H9 (cell line): ENCODE measurements around the gene DES. TPM values are rescaled to one million over a fixed set of nuclear protein-coding genes. Genes with fewer than 3 reads are reported as not detected.
A peak's percentile ranks its signal among the peaks of the same experiment; 100 is the strongest.

Experiments
- DNase-seq: peaks from one replicate; pipeline ENCODE4 v3.0.0-alpha.2; 2017
- H2AFZ ChIP-seq: one replicate; pipeline ENCODE4 v1.6.1; 2013; ENCODE audit warnings: mild to moderate bottlenecking, low read length, control low read depth, moderate library complexity
- H2AK5ac ChIP-seq: 2 replicates; pipeline ENCODE4 v1.6.1; 2013; ENCODE audit warnings: low read length, control low read depth, mixed read lengths; ENCODE audit not compliant: insufficient read length
- H2BK120ac ChIP-seq: one replicate; pipeline ENCODE4 v1.6.1; 2013; ENCODE audit warnings: low read depth, mild to moderate bottlenecking, low read length, control low read depth, inconsistent platforms; ENCODE audit not compliant: poor library complexity, severe bottlenecking
- H2BK12ac ChIP-seq: 2 replicates; pipeline ENCODE4 v1.6.1; 2013; ENCODE audit warnings: low read length, control low read depth, mixed read lengths, low read depth; ENCODE audit not compliant: insufficient read length
- H2BK15ac ChIP-seq: 2 replicates; pipeline ENCODE4 v1.6.1; 2013; ENCODE audit warnings: low read depth, low read length, control low read depth
- H2BK20ac ChIP-seq: one replicate; pipeline ENCODE4 v1.6.1; 2013; ENCODE audit warnings: low read depth, mild to moderate bottlenecking, low read length, control low read depth, inconsistent platforms; ENCODE audit not compliant: poor library complexity, severe bottlenecking
- H2BK5ac ChIP-seq: 2 replicates; pipeline ENCODE4 v1.6.1; 2013; ENCODE audit warnings: low read length, control low read depth, mixed read lengths; ENCODE audit not compliant: insufficient read length
- H3K14ac ChIP-seq: 2 replicates; pipeline ENCODE4 v1.6.1; 2013; ENCODE audit warnings: low read length, control low read depth; ENCODE audit not compliant: insufficient read depth
- H3K18ac ChIP-seq: 2 replicates; pipeline ENCODE4 v1.6.1; 2013; ENCODE audit warnings: low read depth, mild to moderate bottlenecking, mixed read lengths, low read length, control low read depth; ENCODE audit not compliant: insufficient read length
- H3K23ac ChIP-seq: 2 replicates; pipeline ENCODE4 v1.6.1; 2013; ENCODE audit warnings: low read length, control low read depth, mixed read lengths, low read depth; ENCODE audit not compliant: insufficient read length
- H3K23me2 ChIP-seq: 2 replicates; pipeline ENCODE4 v1.6.1; 2013; ENCODE audit warnings: low read depth, mild to moderate bottlenecking, mixed read lengths, low read length, control low read depth; ENCODE audit not compliant: insufficient read length, poor library complexity, severe bottlenecking
- H3K27ac ChIP-seq: 2 replicates; pipeline ENCODE4 v1.5.1; 2013; ENCODE audit warnings: low read length, control low read depth, mixed read lengths, low read depth; ENCODE audit not compliant: insufficient read length
- H3K27me3 ChIP-seq: 2 replicates; pipeline ENCODE4 v1.6.1; 2013; ENCODE audit warnings: low read length, control low read depth, inconsistent platforms; ENCODE audit not compliant: insufficient read depth
- H3K4ac ChIP-seq: 2 replicates; pipeline ENCODE4 v1.6.1; 2013; ENCODE audit warnings: low read depth, mild to moderate bottlenecking, control low read depth, inconsistent platforms, low read length, moderate library complexity
- H3K4me1 ChIP-seq: 2 replicates; pipeline ENCODE4 v1.6.1; 2013; ENCODE audit warnings: low read length, control low read depth, inconsistent platforms; ENCODE audit not compliant: insufficient read depth
- H3K4me2 ChIP-seq: 2 replicates; pipeline ENCODE4 v1.6.1; 2013; ENCODE audit warnings: low read length, control low read depth, mixed read lengths; ENCODE audit not compliant: insufficient read length, insufficient read depth
- H3K56ac ChIP-seq: 2 replicates; pipeline ENCODE4 v1.6.1; 2013; ENCODE audit warnings: low read depth, mild to moderate bottlenecking, mixed read lengths, low read length, control low read depth; ENCODE audit not compliant: insufficient read length
- H3K79me1 ChIP-seq: 2 replicates; pipeline ENCODE4 v1.6.1; 2013; ENCODE audit warnings: low read depth, mild to moderate bottlenecking, moderate library complexity, low read length, control low read depth, inconsistent platforms; ENCODE audit not compliant: insufficient read depth, poor library complexity, severe bottlenecking
- H3K79me2 ChIP-seq: 2 replicates; pipeline ENCODE4 v1.6.1; 2013; ENCODE audit warnings: low read length, control low read depth, inconsistent platforms; ENCODE audit not compliant: insufficient read depth
- H3K9ac ChIP-seq: 2 replicates; pipeline ENCODE4 v1.6.1; 2013; ENCODE audit warnings: low read length, control low read depth, mixed read lengths; ENCODE audit not compliant: insufficient read length; ENCODE audit errors: extremely low read depth
- H3K9me3 ChIP-seq: one replicate; pipeline ENCODE4 v1.6.1; 2013; ENCODE audit warnings: low read depth, low read length, inconsistent platforms; ENCODE audit not compliant: control insufficient read depth
- H3T11ph ChIP-seq: one replicate; pipeline ENCODE4 v1.6.1; 2013; ENCODE audit warnings: mild to moderate bottlenecking, low read length, control low read depth, inconsistent platforms
- H4K20me1 ChIP-seq: one replicate; pipeline ENCODE4 v1.6.1; 2013; ENCODE audit not compliant: control insufficient read depth, insufficient read length, insufficient read depth
- H4K5ac ChIP-seq: 2 replicates; pipeline ENCODE4 v1.6.1; 2013; ENCODE audit warnings: low read depth, mild to moderate bottlenecking, mixed read lengths, low read length, control low read depth; ENCODE audit not compliant: insufficient read length
- H4K8ac ChIP-seq: replicated peaks from 2 replicates; pipeline ENCODE4 v1.6.1; 2013; ENCODE audit warnings: low read length, control low read depth, mixed read lengths, low read depth; ENCODE audit not compliant: insufficient read length
- H4K91ac ChIP-seq: 2 replicates; pipeline ENCODE4 v1.6.1; 2013; ENCODE audit warnings: low read depth, mild to moderate bottlenecking, moderate library complexity, mixed read lengths, low read length, control low read depth; ENCODE audit not compliant: insufficient read length
- H3K27ac Mint-ChIP-seq, 3 experiments: 2 replicates in 2 of 3; 3 replicates in 1 of 3; pipeline ENCODE4 v1.8.0; 2020 to 2021; ENCODE audit warnings: mixed read lengths in 3 of 3, mild to moderate bottlenecking in 1 of 3, moderate library complexity in 1 of 3
- H3K27me3 Mint-ChIP-seq: 2 replicates; pipeline ENCODE4 v1.8.0; 2021; ENCODE audit warnings: low read depth, mild to moderate bottlenecking, moderate library complexity, mixed read lengths
- H3K36me3 Mint-ChIP-seq, 3 experiments: 2 replicates in 2 of 3; 3 replicates in 1 of 3; pipeline ENCODE4 v1.8.0; 2020 to 2021; ENCODE audit warnings: low read depth in 3 of 3, mixed read lengths in 3 of 3; ENCODE audit not compliant: insufficient read depth in 1 of 3
- H3K4me1 Mint-ChIP-seq, 2 experiments: 2 replicates each; pipeline ENCODE4 v1.8.0; 2020; ENCODE audit warnings: mixed read lengths in 2 of 2
- H3K4me3 Mint-ChIP-seq, 2 experiments: 2 replicates in 1 of 2; 3 replicates in 1 of 2; pipeline ENCODE4 v1.8.0; 2020 to 2021; ENCODE audit warnings: mild to moderate bottlenecking in 2 of 2, mixed read lengths in 2 of 2, moderate library complexity in 1 of 2
- H3K9me3 Mint-ChIP-seq, 2 experiments: 2 replicates in 1 of 2; 3 replicates in 1 of 2; pipeline ENCODE4 v1.8.0; 2020; ENCODE audit warnings: mild to moderate bottlenecking in 2 of 2, mixed read lengths in 2 of 2, moderate library complexity in 1 of 2
- CTCF ChIP-seq: fragments of 200-600 bp; sonication (generic); conservative IDR thresholded peaks from 3 replicates; pipeline ENCODE4 v1.8.0; 2021; ENCODE audit warnings: antibody characterized with exemption, mild to moderate bottlenecking
- WGBS: extraction: QIAGEN DNeasy Blood & Tissue Kit; methylation state at CpG from one replicate; pipeline ENCODE4 v1.1.7; 2013; ENCODE audit warnings: missing lambda C conversion rate, low lambda C conversion rate, mixed read lengths; ENCODE audit not compliant: insufficient read length; ENCODE audit errors: extremely low coverage; 5-methylcytosine and 5-hydroxymethylcytosine counted together
- total RNA-seq: library from RNA; stranded (reverse); gene quantifications from 2 replicates; pipeline ENCODE4 v1.2.1, GENCODE V29; 2021

The DES gene
- total RNA-seq, 1 experiment from 2014 or later: 4.6 TPM

GRCh38 chr2:219435701-219436100 is 17.5 kb downstream of the DES start:
- Histone ChIP-seq H2AFZ (no peak overlapping the region), H3K4me2 (no peak overlapping the region), H3T11ph (no peak overlapping the region), H3K4me1 (peaks cover 2% of the 10 kb centered on the region; the same call in 1 of the 2 replicates), H3K23me2 (peaks cover 6% of the 10 kb centered on the region), H3K23ac (no peak overlapping the region), H3K4ac (no peak overlapping the region), H3K27ac (no peak overlapping the region), H3K9ac (no peak overlapping the region), H2BK12ac (no peak overlapping the region), H3K14ac (no peak overlapping the region), H3K27me3 (peaks cover 2% of the 10 kb centered on the region; the same call in 1 of the 2 replicates), H3K18ac (no peak overlapping the region), H2BK15ac (no peak overlapping the region), H2BK5ac (no peak overlapping the region), H4K91ac (no peak overlapping the region), H4K5ac (no peak overlapping the region), H3K79me1 (no peaks in the 10 kb centered on the region), H3K56ac (no peak overlapping the region), H2BK20ac (no peak overlapping the region), H3K79me2 (no peaks in the 10 kb centered on the region), H2BK120ac (no peak overlapping the region), H2AK5ac (no peak overlapping the region), H4K20me1 (no peaks in the 10 kb centered on the region), H4K8ac (no peak overlapping the region), H3K9me3 (no peaks in the 10 kb centered on the region)
- no peak overlapping the region for H3K27ac Mint-ChIP-seq
- DNase-seq: peak; percentile 28
- no peak for TF ChIP-seq CTCF
- peaks cover 21% of the 10 kb centered on the region for H3K27me3 Mint-ChIP-seq
- WGBS: no CpG with 5 or more reads among the region's 6 CpGs
- peak overlapping the region in 1 of 2 experiments; percentile 38; a peak in 2 of 5 replicates for H3K4me3 Mint-ChIP-seq
- H3K9me3 Mint-ChIP-seq: no peaks in the 10 kb centered on the region
- no peaks in the 10 kb centered on the region for H3K36me3 Mint-ChIP-seq
- H3K4me1 Mint-ChIP-seq: peaks cover 7 to 10% of the 10 kb centered on the region in 2 experiments
